ENCODE data around the gene NUDT8. TPM values are rescaled to one million over a fixed set of nuclear protein-coding genes. Genes with fewer than 3 reads are reported as not detected.
A peak's percentile ranks its signal among the peaks of the same experiment; 100 is the strongest.
"Not testable (repeated sequence)": the region's sequence is repeated elsewhere in the genome, so short reads cannot be mapped to it uniquely, and the experiment has no call there.

NUDT8 gene
- total RNA-seq, 1 experiment from 2014 or later = 8.1 TPM

DNA sequence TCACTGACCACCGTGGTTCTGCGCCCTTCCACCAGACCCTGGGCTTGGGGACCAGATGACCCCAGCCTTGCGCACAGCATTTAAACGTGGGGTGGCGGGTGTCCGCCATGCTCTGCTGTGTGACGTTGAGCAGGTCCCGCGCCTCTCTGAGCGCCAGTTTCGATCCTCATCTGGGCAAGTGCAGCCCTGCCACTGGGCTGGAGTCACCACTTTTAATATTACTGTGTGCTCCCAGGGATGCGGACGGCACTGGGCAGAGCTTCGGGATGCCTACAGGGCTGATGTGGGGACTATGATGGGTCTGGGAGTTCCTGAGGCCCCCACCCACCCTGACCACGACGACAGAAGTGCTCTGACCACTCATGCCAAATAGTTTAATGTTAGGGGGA, 1.2 kb upstream of the NUDT8 start:
- H3K27me3 ChIP-seq (ENCODE audit: control insufficient read depth, insufficient read depth, low read length) = no peaks in the 10 kb centered on the region
- no peaks in the 10 kb centered on the region for H3K36me3 ChIP-seq (replicated peaks; ENCODE audit: control insufficient read depth, insufficient read depth, low read length)
- DNase-seq = no peak
- H3K4me3 ChIP-seq (ENCODE audit: insufficient read depth, low read depth, low read length) = peak overlapping the region; percentile 72

DNA sequence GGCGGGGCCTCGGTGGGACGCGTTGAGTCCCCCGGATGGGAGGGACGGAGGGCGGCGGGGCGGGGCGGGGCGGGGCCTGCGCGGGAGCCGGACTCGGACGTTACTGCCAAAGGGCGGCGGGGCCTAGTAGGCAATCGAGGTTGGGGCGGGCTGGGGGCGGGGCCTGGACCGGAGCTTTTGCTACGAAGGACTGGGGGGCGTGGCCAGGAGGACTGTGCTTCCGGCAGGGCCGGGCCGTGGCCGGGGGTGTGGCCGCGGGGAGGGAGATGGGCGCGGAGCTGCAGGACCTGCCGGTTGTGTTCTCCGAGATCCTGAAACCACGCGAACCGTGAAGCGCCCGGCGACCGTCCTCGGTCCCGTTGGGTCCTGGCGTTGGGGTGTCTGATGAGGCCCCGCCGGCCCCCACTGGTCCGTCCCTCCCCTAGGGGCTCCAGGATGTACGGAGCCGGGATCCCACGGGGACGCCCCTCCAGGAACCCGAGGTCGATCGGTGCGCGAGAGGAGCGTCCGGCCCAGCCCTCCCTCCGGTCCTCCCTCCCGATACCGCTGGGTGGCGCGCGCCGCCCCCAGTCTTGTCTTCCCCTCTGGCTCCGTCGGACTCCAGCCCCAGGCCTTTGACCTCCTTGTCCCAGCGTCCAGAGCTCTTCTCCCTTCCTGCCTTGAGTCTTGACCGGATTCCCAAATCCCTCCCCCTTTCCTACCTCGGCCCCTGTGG, 648 bp upstream of the NUDT8 start:
- H3K4me3 ChIP-seq (ENCODE audit: insufficient read depth, low read depth, low read length) = peak overlapping the region; percentile 72
- no peaks in the 10 kb centered on the region for H3K27me3 ChIP-seq (ENCODE audit: control insufficient read depth, insufficient read depth, low read length)
- peak; percentile 99 for DNase-seq
- no peaks in the 10 kb centered on the region for H3K36me3 ChIP-seq (replicated peaks; ENCODE audit: control insufficient read depth, insufficient read depth, low read length)

DNA sequence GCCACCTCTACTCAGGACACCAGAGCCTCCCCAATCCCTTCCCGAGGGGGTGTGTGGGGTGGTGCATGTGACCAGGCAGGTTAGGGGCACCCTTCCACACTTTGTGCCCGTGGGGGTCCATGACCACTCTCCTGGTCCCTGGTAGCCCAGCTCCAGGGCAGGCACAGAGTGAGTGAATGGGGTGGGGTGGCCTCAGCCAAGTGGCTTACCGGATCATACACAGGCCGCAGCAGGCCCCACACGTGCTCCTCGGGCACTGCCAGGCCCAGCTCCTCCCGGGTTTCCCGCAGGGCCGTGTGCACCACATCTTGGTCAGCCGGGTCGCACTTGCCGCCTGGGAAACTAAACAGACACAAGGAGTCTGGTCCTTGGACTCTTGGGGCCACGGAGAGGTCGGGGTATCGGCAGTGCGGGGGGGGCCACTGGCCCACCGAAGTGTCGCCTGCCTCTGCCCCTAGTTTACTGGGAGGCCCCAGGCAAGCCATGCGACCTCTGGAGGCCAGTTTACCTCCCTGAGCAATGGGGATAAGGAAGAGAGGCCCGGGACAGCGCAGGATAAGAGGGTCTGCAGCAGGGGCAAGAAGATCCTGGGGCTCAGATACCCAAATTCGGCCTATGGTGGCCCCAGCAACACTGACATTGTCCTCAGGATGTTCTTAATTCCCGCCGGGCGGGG, 889 bp downstream of the NUDT8 start:
- no peak overlapping the region; the same call in 1 of the 2 replicates for H3K4me3 ChIP-seq (ENCODE audit: insufficient read depth, low read depth, low read length)
- no peaks in the 10 kb centered on the region for H3K27me3 ChIP-seq (ENCODE audit: control insufficient read depth, insufficient read depth, low read length)
- no peak for DNase-seq
- H3K36me3 ChIP-seq (replicated peaks; ENCODE audit: control insufficient read depth, insufficient read depth, low read length) = no peaks in the 10 kb centered on the region

DNA sequence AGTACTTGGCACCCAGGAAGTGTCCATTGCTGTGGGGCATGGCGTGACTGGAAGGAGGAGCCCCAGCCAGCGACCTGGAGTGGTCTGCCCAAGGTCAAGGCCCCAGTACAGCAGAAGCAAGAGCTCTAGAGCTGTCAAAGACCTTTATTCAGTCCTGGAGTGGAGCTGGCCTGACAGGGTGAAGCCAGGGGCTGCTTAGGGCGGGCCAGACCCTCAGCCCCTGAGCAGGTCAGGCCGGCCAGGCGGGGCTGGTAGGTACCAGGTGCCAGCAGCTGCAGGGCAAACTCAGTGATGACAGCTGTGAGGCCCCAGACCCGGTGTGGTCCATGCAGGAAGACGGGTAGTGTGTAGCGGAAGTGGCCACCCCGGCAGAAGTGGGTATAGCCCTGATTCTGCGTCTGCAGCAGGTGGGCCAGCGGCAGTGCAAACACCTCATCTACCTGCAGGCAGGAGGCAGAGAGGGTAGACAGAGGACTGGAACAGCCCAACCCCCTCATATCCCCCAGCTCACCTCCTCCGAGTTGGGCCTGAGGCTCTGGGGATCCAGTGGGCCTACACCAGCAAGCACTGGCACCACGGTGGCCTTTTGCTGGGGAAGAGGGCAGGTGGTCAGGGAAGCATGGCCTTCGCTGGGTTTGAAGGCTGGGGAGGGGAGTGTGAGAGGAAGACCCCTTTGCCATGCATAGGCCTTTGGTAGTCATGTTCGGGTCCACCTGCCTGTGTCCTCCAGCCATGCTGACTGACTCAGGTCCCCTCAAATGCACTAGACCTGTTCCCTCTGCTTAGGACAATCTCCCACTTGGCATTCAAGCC, 1.7 kb downstream of the NUDT8 start:
- Histone ChIP-seq H3K4me3 (ENCODE audit: insufficient read depth, low read depth, low read length) (peak overlapping the region; percentile 3; the same call in 1 of the 2 replicates), H3K27me3 (ENCODE audit: control insufficient read depth, insufficient read depth, low read length) (no peaks in the 10 kb centered on the region), H3K36me3 (replicated peaks; ENCODE audit: control insufficient read depth, insufficient read depth, low read length) (no peaks in the 10 kb centered on the region)
- peak; percentile 16 for DNase-seq

- peak overlapping the region; percentile 19; the same call in 1 of the 2 replicates for H3K4me3 ChIP-seq (ENCODE audit: insufficient read depth, low read depth, low read length)
- no peaks in the 10 kb centered on the region for H3K36me3 ChIP-seq (replicated peaks; ENCODE audit: control insufficient read depth, insufficient read depth, low read length)
- no peaks in the 10 kb centered on the region for H3K27me3 ChIP-seq (ENCODE audit: control insufficient read depth, insufficient read depth, low read length)
- DNase-seq = no peak
These were observed 2.3 kb downstream of the NUDT8 start for GRCh38 chr11:67627441-67627811.

- no peak for DNase-seq
- Histone ChIP-seq H3K4me3 (ENCODE audit: insufficient read depth, low read depth, low read length) (peak overlapping the region; percentile 19; the same call in 1 of the 2 replicates), H3K27me3 (ENCODE audit: control insufficient read depth, insufficient read depth, low read length) (no peaks in the 10 kb centered on the region), H3K36me3 (replicated peaks; ENCODE audit: control insufficient read depth, insufficient read depth, low read length) (no peaks in the 10 kb centered on the region)
These were observed 2.8 kb downstream of the NUDT8 start for GRCh38 chr11:67626970-67627369.

- not testable (repeated sequence) for DNase-seq; H3K36me3 ChIP-seq (replicated peaks; ENCODE audit: control insufficient read depth, insufficient read depth, low read length)
These were observed 3.5 kb downstream of the NUDT8 start for GRCh38 chr11:67626131-67626833.

DNA sequence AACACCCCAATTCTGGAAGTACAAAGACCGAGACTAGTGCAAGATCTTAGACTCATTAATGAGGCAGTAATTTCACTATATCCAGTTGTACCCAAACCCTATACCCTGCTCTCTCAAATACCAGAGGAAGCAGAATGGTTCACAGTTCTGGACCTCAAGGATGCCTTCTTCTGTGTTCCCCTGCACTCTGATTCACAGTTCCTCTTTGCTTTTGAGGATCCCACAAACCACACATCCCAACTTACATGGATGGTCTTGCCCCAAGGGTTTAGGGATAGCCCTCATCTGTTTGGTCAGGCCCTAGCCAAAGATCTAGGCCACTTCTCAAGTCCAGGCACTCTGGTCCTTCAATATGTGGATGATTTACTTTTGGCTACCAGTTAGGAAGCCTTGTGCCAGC, 5.9 kb downstream of the NUDT8 start:
- not testable (repeated sequence) for H3K36me3 ChIP-seq (replicated peaks; ENCODE audit: control insufficient read depth, insufficient read depth, low read length); H3K27me3 ChIP-seq (ENCODE audit: control insufficient read depth, insufficient read depth, low read length); DNase-seq; H3K4me3 ChIP-seq (ENCODE audit: insufficient read depth, low read depth, low read length)

More at GRCh38 chr11:67626131-67626833, 3.5 kb downstream of the NUDT8 start:
- H3K4me3 ChIP-seq (ENCODE audit: insufficient read depth, low read depth, low read length); H3K27me3 ChIP-seq (ENCODE audit: control insufficient read depth, insufficient read depth, low read length): not testable (repeated sequence)

- not testable (repeated sequence) for H3K27me3 ChIP-seq (ENCODE audit: control insufficient read depth, insufficient read depth, low read length); H3K36me3 ChIP-seq (replicated peaks; ENCODE audit: control insufficient read depth, insufficient read depth, low read length); DNase-seq
- H3K4me3 ChIP-seq (ENCODE audit: insufficient read depth, low read depth, low read length) = peak overlapping the region; percentile 1; the same call in 1 of the 2 replicates
These were observed 6.8 kb downstream of the NUDT8 start for GRCh38 chr11:67622905-67623304.

DNA sequence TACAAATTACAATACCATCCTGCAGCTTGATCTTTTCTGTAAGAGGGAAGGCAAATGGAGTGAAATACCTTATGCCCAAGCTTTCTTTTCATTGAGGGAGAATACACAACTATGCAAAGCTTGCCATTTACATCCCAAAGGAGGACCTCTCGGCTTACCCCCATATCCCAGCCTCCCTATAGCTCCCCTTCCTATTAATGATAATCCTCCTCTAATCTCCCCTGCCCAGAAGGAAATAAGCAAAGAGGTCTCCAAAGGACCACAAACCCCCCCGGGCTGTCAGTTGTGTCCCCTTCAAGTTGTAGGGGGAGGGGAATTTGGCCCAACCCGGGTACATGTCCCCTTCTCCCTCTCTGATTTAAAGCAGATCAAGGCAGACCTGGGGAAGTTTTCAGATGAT, 7.8 kb downstream of the NUDT8 start:
- H3K27me3 ChIP-seq (ENCODE audit: control insufficient read depth, insufficient read depth, low read length); H3K36me3 ChIP-seq (replicated peaks; ENCODE audit: control insufficient read depth, insufficient read depth, low read length); DNase-seq: not testable (repeated sequence)
- peak overlapping the region; percentile 67; the same call in 1 of the 2 replicates for H3K4me3 ChIP-seq (ENCODE audit: insufficient read depth, low read depth, low read length)

GRCh38 chr11:67620621-67621020, 9.1 kb downstream of the NUDT8 start:
- peak; percentile 37 for DNase-seq

DNA sequence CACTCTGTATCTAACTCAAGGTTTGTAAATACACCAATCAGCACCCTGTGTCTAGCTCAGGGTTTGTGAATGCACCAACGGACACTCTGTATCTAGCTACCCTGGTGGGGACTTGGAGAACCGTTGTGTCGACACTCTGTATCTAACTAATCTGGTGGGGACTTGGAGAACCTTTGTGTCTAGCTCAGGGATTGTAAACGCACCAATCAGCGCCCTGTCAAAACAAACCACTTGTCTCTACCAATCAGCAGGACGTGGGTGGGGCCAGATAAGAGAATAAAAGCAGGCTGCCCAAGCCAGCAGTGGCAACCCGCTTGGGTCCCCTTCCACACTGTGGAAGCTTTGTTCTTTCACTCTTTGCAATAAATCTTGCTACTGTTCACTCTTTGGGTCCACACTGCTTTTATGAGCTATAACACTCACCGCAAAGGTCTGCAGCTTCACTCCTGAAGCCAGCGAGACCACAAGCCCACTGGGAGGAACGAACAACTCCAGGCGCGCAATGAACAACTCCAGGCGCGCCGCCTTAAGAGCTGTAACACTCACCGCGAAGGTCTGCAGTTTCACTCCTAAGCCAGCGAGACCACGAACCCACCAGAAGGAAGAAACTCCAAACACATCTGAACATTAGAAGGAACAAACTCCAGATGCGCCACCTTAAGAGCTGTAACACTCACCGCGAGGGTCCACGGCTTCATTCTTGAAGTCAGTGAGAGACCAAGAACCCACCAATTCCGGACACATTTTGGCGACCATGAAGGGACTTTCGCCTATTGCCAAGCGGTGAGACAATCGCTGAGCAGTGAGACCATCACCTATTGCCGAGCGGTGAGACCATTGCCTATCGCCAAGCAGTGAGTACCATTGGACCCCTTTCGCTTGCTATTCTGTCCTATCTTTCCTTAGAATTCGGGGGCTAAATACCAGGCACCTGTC, 9.8 kb downstream of the NUDT8 start:
- H3K27me3 ChIP-seq (ENCODE audit: control insufficient read depth, insufficient read depth, low read length); DNase-seq; H3K36me3 ChIP-seq (replicated peaks; ENCODE audit: control insufficient read depth, insufficient read depth, low read length): not testable (repeated sequence)
- peak overlapping the region; percentile 67 for H3K4me3 ChIP-seq (ENCODE audit: insufficient read depth, low read depth, low read length)

More at GRCh38 chr11:67620621-67621020, 9.1 kb downstream of the NUDT8 start:
- not testable (repeated sequence) for H3K27me3 ChIP-seq (ENCODE audit: control insufficient read depth, insufficient read depth, low read length); H3K36me3 ChIP-seq (replicated peaks; ENCODE audit: control insufficient read depth, insufficient read depth, low read length)
- H3K4me3 ChIP-seq (ENCODE audit: insufficient read depth, low read depth, low read length) = peak overlapping the region; percentile 67

- DNase-seq; H3K36me3 ChIP-seq (replicated peaks; ENCODE audit: control insufficient read depth, insufficient read depth, low read length); H3K27me3 ChIP-seq (ENCODE audit: control insufficient read depth, insufficient read depth, low read length): not testable (repeated sequence)
- peak overlapping the region; percentile 33; the same call in 1 of the 2 replicates for H3K4me3 ChIP-seq (ENCODE audit: insufficient read depth, low read depth, low read length)
These were observed 10.7 kb downstream of the NUDT8 start for GRCh38 chr11:67618901-67619659.
